ENCODE measurements around the gene PCSK1N.

Gene PCSK1N

GRCh38 chrX:48786341-48786800 is 49.0 kb downstream of the PCSK1N start, which contains the start of gene GATA1:
TSS of gene GATA1 (plus strand) at chrX:48786590. CDS start at chrX:48791110, 4,520 bp downstream.
- in situ Hi-C loops (cut with MboI; ENCODE audit: low sequenced_read_pairs, unreplicated experiment), result no loop called here
- no peak for TF ChIP-seq CTCF (IDR thresholded peaks at IDR 0.05; ENCODE audit: borderline replicate concordance, control extremely low read depth, extremely low read depth, insufficient read depth, missing control alignments)
- DNase-seq (ENCODE audit: low spot score), result no peak

GRCh38 chrX:48785540-48786214 is 49.7 kb downstream of the PCSK1N start:
- in situ Hi-C loops (cut with MboI; ENCODE audit: low sequenced_read_pairs, unreplicated experiment), result no loop called here
- TF ChIP-seq CTCF (IDR thresholded peaks at IDR 0.05; ENCODE audit: borderline replicate concordance, control extremely low read depth, extremely low read depth, insufficient read depth, missing control alignments), result no peak
- no peak for DNase-seq (ENCODE audit: low spot score)

- in situ Hi-C loops (cut with MboI; ENCODE audit: low sequenced_read_pairs, unreplicated experiment), result no loop called here
- TF ChIP-seq CTCF (IDR thresholded peaks at IDR 0.05; ENCODE audit: borderline replicate concordance, control extremely low read depth, extremely low read depth, insufficient read depth, missing control alignments), result no peak
- DNase-seq (ENCODE audit: low spot score), result no peak
Measured at GRCh38 chrX:48785186-48785539, 50.2 kb downstream of the PCSK1N start.

GRCh38 chrX:48784726-48785125 is 50.7 kb downstream of the PCSK1N start:
- no peak for TF ChIP-seq CTCF (IDR thresholded peaks at IDR 0.05; ENCODE audit: borderline replicate concordance, control extremely low read depth, extremely low read depth, insufficient read depth, missing control alignments)
- in situ Hi-C loops (cut with MboI; ENCODE audit: low sequenced_read_pairs, unreplicated experiment), result no loop called here
- no peak for DNase-seq (ENCODE audit: low spot score)

GRCh38 chrX:48782795-48783194 is 52.6 kb downstream of the PCSK1N start:
- TF ChIP-seq CTCF (IDR thresholded peaks at IDR 0.05; ENCODE audit: borderline replicate concordance, control extremely low read depth, extremely low read depth, insufficient read depth, missing control alignments), result no peak
- no peak for DNase-seq (ENCODE audit: low spot score)
- in situ Hi-C loops (cut with MboI; ENCODE audit: low sequenced_read_pairs, unreplicated experiment), result no loop called here

- TF ChIP-seq CTCF (IDR thresholded peaks at IDR 0.05; ENCODE audit: borderline replicate concordance, control extremely low read depth, extremely low read depth, insufficient read depth, missing control alignments), result no peak
- in situ Hi-C loops (cut with MboI; ENCODE audit: low sequenced_read_pairs, unreplicated experiment), result no loop called here
- no peak for DNase-seq (ENCODE audit: low spot score)
Measured at GRCh38 chrX:48782216-48782615, 53.2 kb downstream of the PCSK1N start.

Measured in GM13976 (cell line).